SK-N-SH (cell line): ENCODE results near the gene TPP1. TPM values are rescaled to one million over a fixed set of nuclear protein-coding genes. Genes with fewer than 3 reads are reported as not detected.

ENCODE experiments used
- CTCF ChIA-PET: fragments of 300-600, 350-600 bp; formaldehyde crosslinking; extraction: SDS; loops from one replicate; lab custom pipeline; 2021; lab: Yijun Ruan, JAX
- POLR2A ChIA-PET: fragments of 350-600 bp; sonication (Branson Sonifier 250); formaldehyde crosslinking; extraction: SDS; loops from one replicate; lab custom pipeline; 2020; ENCODE audit warnings: antibody characterized with exemption, inconsistent platforms; lab: Yijun Ruan, JAX
- DNase-seq: peaks from one replicate; pipeline ENCODE4 v3.0.0; 2012
- H2AFZ ChIP-seq: fragments of 200-600 bp; sonication (generic); 2 replicates; pipeline ENCODE4 v1.8.1; 2016; ENCODE audit warnings: antibody characterized with exemption, mild to moderate bottlenecking, low read depth
- H3F3A ChIP-seq: fragments of 200-600 bp; sonication (generic); replicated peaks from 2 replicates; pipeline ENCODE3; 2016; ENCODE audit warnings: antibody characterized with exemption, mild to moderate bottlenecking; ENCODE audit not compliant: insufficient read depth
- H3K27ac ChIP-seq, 2 experiments: fragments of 200-500 bp in 1 of 2; fragments of 200-600 bp in 1 of 2; sonication (Bioruptor generic) in 1 of 2; sonication (generic), shearing (Covaris generic) in 1 of 2; 2 replicates each; pipeline versions ENCODE4 v1.5.1 to v1.6.1; 2014 to 2016; ENCODE audit warnings: low read depth in 2 of 2, inconsistent platforms in 1 of 2, low read length in 1 of 2, mild to moderate bottlenecking in 1 of 2, mixed read lengths in 1 of 2
- H3K27me3 ChIP-seq: fragments of 200-600 bp; sonication (generic), shearing (Covaris generic); 2 replicates; pipeline ENCODE4 v1.6.1; 2016; ENCODE audit warnings: mixed run types; ENCODE audit not compliant: insufficient read depth
- H3K36me3 ChIP-seq, 2 experiments: fragments of 200-500 bp in 1 of 2; fragments of 200-600 bp in 1 of 2; sonication (Bioruptor generic) in 1 of 2; sonication (generic) in 1 of 2; replicated peaks in 1 of 2; 2 replicates each; pipeline versions ENCODE3 to v1.5.1; 2014 to 2016; ENCODE audit warnings: low read length in 1 of 2, mild to moderate bottlenecking in 1 of 2; ENCODE audit not compliant: insufficient read depth in 2 of 2, control insufficient read depth in 1 of 2
- H3K4me1 ChIP-seq, 2 experiments: fragments of 200-500 bp in 1 of 2; fragments of 200-600 bp in 1 of 2; sonication (Bioruptor generic) in 1 of 2; sonication (generic), shearing (Covaris generic) in 1 of 2; 2 replicates each; pipeline versions ENCODE4 v1.5.1 to v1.6.1; 2014 to 2016; ENCODE audit warnings: low read depth in 1 of 2, low read length in 1 of 2, mixed run types in 1 of 2; ENCODE audit not compliant: insufficient read depth in 2 of 2, control insufficient read depth in 1 of 2
- H3K4me2 ChIP-seq: fragments of 200-600 bp; sonication (generic), shearing (Covaris generic); 2 replicates; pipeline ENCODE4 v1.6.1; 2017; ENCODE audit warnings: mixed run types
- H3K4me3 ChIP-seq, 2 experiments: fragments of 200-500 bp in 1 of 2; fragments of 200-600 bp in 1 of 2; sonication (Bioruptor generic) in 1 of 2; sonication (generic), shearing (Covaris generic) in 1 of 2; 2 replicates each; pipeline versions ENCODE4 v1.5.1 to v1.8.1; 2014 to 2016; ENCODE audit warnings: low read depth in 2 of 2, inconsistent platforms in 1 of 2, low read length in 1 of 2, mild to moderate bottlenecking in 1 of 2, mixed read lengths in 1 of 2, moderate library complexity in 1 of 2
- H3K79me2 ChIP-seq: fragments of 200-600 bp; sonication (generic); 2 replicates; pipeline ENCODE4 v1.8.1; 2017; ENCODE audit warnings: mild to moderate bottlenecking; ENCODE audit not compliant: insufficient read depth
- H3K9ac ChIP-seq: fragments of 200-600 bp; sonication (generic); 2 replicates; pipeline ENCODE4 v1.6.1; 2017; ENCODE audit warnings: mixed run types
- H3K9me2 ChIP-seq: fragments of 200-600 bp; sonication (generic); 2 replicates; pipeline ENCODE4 v1.6.1; 2017; ENCODE audit warnings: mixed run types
- H3K9me3 ChIP-seq: fragments of 200-600 bp; sonication (generic); 2 replicates; pipeline ENCODE4 v1.6.1; 2017; ENCODE audit warnings: mixed run types, mild to moderate bottlenecking, moderate library complexity
- H4K20me1 ChIP-seq: fragments of 200-600 bp; sonication (generic); 2 replicates; pipeline ENCODE4 v1.6.1; 2017; ENCODE audit warnings: mild to moderate bottlenecking, mixed run types; ENCODE audit not compliant: insufficient read depth
- CHD2 ChIP-seq: fragments of 150-350 bp; IDR thresholded peaks from 2 replicates; pipeline ENCODE4 v1.6.1; 2018; ENCODE audit warnings: low read length; ENCODE audit not compliant: partially characterized antibody
- ELF1 ChIP-seq: IDR thresholded peaks from 2 replicates; pipeline ENCODE4 v1.4.0; 2012
- FOXM1 ChIP-seq: IDR thresholded peaks from 2 replicates; pipeline ENCODE4 v1.4.0; 2012; ENCODE audit warnings: low read depth, mild to moderate bottlenecking
- GATA2 ChIP-seq: sonication (generic); formaldehyde crosslinking; IDR thresholded peaks from 2 replicates; pipeline ENCODE4 v1.5.0; 2020; ENCODE audit warnings: mild to moderate bottlenecking, missing genetic modification reagents
- JUND ChIP-seq: IDR thresholded peaks from 2 replicates; pipeline ENCODE4 v1.4.0; 2012
- MAX ChIP-seq: IDR thresholded peaks from 2 replicates; pipeline ENCODE4 v1.4.0; 2012; ENCODE audit warnings: low read depth
- MEF2A ChIP-seq: IDR thresholded peaks from 2 replicates; pipeline ENCODE4 v1.4.0; 2012; ENCODE audit warnings: low read depth, borderline replicate concordance
- MXI1 ChIP-seq: IDR thresholded peaks from 2 replicates; pipeline ENCODE4 v1.6.1; 2012; ENCODE audit warnings: mild to moderate bottlenecking, low read depth, low read length, improper control_type of control experiment
- NFIC ChIP-seq: IDR thresholded peaks from 2 replicates; pipeline ENCODE4 v1.4.0; 2012; ENCODE audit warnings: borderline replicate concordance
- POLR2AphosphoS5 ChIP-seq: IDR thresholded peaks from 2 replicates; pipeline ENCODE4 v1.6.1; 2012; ENCODE audit warnings: low read depth, low read length
- RCOR1 ChIP-seq: fragments of 150-350 bp; IDR thresholded peaks from 2 replicates; pipeline ENCODE4 v1.6.1; 2017; ENCODE audit warnings: antibody characterized with exemption, low read length
- REST ChIP-seq: IDR thresholded peaks from 2 replicates; pipeline ENCODE4 v1.6.1; 2012; ENCODE audit warnings: mild to moderate bottlenecking, low read depth, low read length, moderate library complexity
- SIN3A ChIP-seq: IDR thresholded peaks from 2 replicates; pipeline ENCODE4 v1.6.1; 2012; ENCODE audit warnings: low read depth, mild to moderate bottlenecking, low read length, moderate library complexity, borderline replicate concordance
- SMC3 ChIP-seq: IDR thresholded peaks from 2 replicates; pipeline ENCODE4 v1.6.1; 2012; ENCODE audit warnings: low read depth, low read length, improper control_type of control experiment
- TAF1 ChIP-seq: IDR thresholded peaks from 2 replicates; pipeline ENCODE4 v1.6.1; 2012; ENCODE audit warnings: low read depth, mild to moderate bottlenecking, low read length, moderate library complexity, borderline replicate concordance
- TCF12 ChIP-seq: IDR thresholded peaks from 2 replicates; pipeline ENCODE4 v1.4.0; 2012
- TEAD4 ChIP-seq: IDR thresholded peaks from 2 replicates; pipeline ENCODE4 v1.4.0; 2012; ENCODE audit warnings: mild to moderate bottlenecking, borderline replicate concordance; ENCODE audit not compliant: insufficient read depth
- YY1 ChIP-seq: IDR thresholded peaks from 2 replicates; pipeline ENCODE4 v1.4.0; 2012; ENCODE audit warnings: low read depth, mild to moderate bottlenecking
- WGBS: methylation state at CpG from one replicate; pipeline ENCODE4 v1.1.6; 2017; ENCODE audit warnings: low lambda C conversion rate; 5-methylcytosine and 5-hydroxymethylcytosine counted together
- polyA plus RNA-seq, 3 experiments: library from polyadenylated mRNA; depleted of rRNA; stranded (reverse); fragments of >200 nt; gene quantifications; 2 replicates each; pipeline ENCODE4 v1.2.3, GENCODE V29; 2012
- TF ChIP-seq, protein P1 (sequence below): IDR thresholded peaks from 2 replicates; pipeline ENCODE4; 2012
- TF ChIP-seq, protein P2 (sequence below): IDR thresholded peaks from 2 replicates; pipeline ENCODE4 v1.4.0; 2012; ENCODE audit warnings: low read depth, borderline replicate concordance

The TPP1 gene
- polyA plus RNA-seq, 1 of the 3 experiments (the other 2 are of a cell fraction): 105 TPM

GRCh38 chr11:6571434-6572008 lies 47.7 kb downstream of the TPP1 start (continued):
- TF ChIP-seq SIN3A (no peak), TAF1 (no peak)

DNA sequence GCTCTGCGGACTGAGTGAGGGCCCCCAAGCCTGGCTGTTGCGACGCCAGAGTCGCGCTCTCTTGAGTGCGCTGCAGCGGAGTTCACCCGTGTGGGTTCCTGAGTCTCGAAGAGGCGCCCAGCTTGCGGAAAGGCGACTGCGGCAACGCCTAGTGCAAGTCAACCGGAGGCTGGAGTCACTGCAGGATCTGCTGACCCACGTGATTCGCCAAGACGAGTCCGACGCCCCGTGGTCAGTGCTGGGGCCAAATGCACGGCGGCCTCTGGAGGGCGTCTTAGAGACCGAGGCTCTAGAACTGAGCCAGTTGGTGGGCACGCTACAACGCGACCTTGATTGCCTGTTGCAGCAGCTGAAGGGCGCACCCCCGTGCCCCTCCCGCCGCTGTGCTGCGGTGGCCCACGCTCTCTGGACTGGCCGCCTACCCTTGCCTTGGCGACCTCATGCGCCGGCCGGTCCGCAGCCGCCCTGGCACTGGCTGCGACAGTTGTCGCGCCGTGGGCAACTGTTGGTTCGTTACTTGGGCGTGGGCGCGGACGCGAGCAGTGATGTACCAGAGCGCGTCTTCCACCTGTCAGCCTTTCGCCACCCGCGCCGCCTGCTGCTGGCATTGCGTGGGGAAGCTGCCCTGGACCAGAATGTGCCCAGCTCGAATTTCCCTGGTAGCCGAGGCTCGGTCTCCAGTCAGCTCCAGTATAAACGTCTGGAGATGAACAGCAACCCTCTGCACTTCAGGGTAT lies 48.4 kb downstream of the TPP1 start:
- Histone ChIP-seq H3K4me3 (no peak overlapping the region), H3K9me2 (no peaks in the 10 kb centered on the region), H3K4me2 (no peak overlapping the region), H2AFZ (no peak overlapping the region), H3K79me2 (no peaks in the 10 kb centered on the region), H3K27me3 (no peaks in the 10 kb centered on the region), H4K20me1 (no peaks in the 10 kb centered on the region), H3K4me1 (peaks cover 6 to 11% of the 10 kb centered on the region in 2 experiments), H3K27ac (no peak overlapping the region), H3K9me3 (no peaks in the 10 kb centered on the region), H3F3A (peaks cover 2% of the 10 kb centered on the region), H3K9ac (no peak overlapping the region), H3K36me3 (no peaks in the 10 kb centered on the region)
- ChIA-PET CTCF (interaction anchor here (0.7 to 1.5 kb wide), 4 partner anchors 14 to 40 kb away, joined by 3 to 6 read pairs (median 4); no protein-coding TSS in a partner anchor), POLR2A (no interaction called here)
- TF ChIP-seq MEF2A (no peak), ELF1 (no peak), MXI1 (no peak), CHD2 (no peak), YY1 (no peak), TEAD4 (no peak), GATA2 (CRISPR knock-in tag) (no peak), RCOR1 (no peak), JUND (no peak), MAX (no peak), SMC3 (no peak), TCF12 (no peak), POLR2AphosphoS5 (no peak), REST (no peak), FOXM1 (no peak), NFIC (no peak)
- TF ChIP-seq, protein P1, sequence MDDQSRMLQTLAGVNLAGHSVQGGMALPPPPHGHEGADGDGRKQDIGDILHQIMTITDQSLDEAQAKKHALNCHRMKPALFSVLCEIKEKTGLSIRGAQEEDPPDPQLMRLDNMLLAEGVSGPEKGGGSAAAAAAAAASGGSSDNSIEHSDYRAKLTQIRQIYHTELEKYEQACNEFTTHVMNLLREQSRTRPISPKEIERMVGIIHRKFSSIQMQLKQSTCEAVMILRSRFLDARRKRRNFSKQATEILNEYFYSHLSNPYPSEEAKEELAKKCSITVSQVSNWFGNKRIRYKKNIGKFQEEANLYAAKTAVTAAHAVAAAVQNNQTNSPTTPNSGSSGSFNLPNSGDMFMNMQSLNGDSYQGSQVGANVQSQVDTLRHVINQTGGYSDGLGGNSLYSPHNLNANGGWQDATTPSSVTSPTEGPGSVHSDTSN: no peak
- TF ChIP-seq, protein P2, sequence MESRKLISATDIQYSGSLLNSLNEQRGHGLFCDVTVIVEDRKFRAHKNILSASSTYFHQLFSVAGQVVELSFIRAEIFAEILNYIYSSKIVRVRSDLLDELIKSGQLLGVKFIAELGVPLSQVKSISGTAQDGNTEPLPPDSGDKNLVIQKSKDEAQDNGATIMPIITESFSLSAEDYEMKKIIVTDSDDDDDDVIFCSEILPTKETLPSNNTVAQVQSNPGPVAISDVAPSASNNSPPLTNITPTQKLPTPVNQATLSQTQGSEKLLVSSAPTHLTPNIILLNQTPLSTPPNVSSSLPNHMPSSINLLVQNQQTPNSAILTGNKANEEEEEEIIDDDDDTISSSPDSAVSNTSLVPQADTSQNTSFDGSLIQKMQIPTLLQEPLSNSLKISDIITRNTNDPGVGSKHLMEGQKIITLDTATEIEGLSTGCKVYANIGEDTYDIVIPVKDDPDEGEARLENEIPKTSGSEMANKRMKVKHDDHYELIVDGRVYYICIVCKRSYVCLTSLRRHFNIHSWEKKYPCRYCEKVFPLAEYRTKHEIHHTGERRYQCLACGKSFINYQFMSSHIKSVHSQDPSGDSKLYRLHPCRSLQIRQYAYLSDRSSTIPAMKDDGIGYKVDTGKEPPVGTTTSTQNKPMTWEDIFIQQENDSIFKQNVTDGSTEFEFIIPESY: no peak
- WGBS: 97% methylated on average over 39 of the region's 62 CpGs
- no peak for DNase-seq
